ENCODE data around the gene PAX2.
A peak's percentile ranks its signal among the peaks of the same experiment; 100 is the strongest.

The PAX2 gene

DNA sequence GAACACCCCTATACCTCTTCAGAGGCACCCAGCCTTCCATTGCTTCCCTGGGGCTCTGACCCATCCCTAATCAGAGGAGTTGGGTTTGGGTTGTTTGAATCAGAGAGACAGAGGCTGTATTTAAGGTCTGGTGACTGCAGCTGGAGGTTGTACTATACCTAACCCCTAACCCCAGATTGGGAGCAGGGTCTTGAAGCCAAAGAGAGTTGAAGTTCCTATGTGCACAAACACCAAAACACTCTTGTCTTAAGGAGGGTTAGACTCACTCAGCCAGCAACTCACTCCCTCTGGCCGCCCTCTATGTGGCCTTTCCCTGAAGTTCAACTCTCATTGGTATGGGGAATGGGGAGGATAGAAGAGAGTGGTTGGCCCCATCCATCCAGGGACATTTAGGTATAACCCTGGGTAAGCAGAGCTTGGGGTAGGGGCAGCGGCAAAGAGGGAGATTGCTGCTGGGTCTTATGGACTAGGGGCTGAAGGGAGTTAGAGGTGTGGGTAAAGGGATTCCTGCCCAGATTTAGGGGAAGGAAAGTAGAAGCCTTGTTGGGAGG, 80.0 kb downstream of the PAX2 start:
- DNase-seq: no peak

DNA sequence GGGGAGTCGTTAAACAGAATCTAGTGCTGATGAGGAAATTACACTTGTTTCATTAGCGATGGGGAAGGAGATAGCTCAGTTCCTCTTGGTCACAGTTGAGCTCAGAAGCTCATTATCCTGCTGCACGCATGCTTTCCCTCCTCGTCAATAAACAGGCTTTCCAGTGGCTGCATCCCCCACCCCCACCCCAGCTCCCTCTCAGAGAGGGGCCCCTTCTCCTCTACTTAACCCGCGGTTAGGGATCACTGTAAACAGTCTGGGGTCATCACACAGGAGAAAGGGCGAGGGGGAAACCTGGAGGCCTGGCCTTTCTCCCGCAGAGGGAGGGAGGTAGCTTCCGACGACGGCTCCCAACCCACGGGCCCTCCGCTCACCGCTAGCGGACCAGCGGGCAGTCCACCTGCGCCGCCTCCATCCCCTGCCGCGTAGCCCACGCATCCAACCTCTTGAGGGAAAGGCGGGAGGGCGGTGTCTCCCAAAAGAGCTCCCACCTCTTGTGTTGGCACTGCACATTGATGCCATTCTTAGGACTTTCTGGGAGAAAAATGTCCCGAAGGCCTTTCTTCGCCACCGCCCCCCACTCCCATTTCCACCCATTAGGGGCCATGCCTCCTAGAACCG, 80.8 kb downstream of the PAX2 start:
- DNase-seq: no peak

DNA sequence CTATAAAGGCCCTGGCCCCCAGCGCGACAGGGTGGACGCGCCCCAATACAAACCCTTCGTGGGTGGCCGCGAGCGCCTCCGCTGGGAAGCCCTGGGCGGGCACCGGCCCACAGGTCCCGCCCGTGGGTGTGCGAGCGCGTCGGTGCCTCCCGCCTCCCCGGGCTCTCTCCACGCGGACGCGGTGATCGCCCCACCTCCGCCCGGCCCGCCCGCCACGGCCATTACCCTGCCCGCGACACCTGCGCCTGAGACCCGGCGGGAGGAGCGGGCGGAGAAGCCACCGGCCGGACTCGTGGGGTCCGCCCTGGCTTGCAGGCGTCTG, 81.2 kb downstream of the PAX2 start:
- DNase-seq: no peak

DNA sequence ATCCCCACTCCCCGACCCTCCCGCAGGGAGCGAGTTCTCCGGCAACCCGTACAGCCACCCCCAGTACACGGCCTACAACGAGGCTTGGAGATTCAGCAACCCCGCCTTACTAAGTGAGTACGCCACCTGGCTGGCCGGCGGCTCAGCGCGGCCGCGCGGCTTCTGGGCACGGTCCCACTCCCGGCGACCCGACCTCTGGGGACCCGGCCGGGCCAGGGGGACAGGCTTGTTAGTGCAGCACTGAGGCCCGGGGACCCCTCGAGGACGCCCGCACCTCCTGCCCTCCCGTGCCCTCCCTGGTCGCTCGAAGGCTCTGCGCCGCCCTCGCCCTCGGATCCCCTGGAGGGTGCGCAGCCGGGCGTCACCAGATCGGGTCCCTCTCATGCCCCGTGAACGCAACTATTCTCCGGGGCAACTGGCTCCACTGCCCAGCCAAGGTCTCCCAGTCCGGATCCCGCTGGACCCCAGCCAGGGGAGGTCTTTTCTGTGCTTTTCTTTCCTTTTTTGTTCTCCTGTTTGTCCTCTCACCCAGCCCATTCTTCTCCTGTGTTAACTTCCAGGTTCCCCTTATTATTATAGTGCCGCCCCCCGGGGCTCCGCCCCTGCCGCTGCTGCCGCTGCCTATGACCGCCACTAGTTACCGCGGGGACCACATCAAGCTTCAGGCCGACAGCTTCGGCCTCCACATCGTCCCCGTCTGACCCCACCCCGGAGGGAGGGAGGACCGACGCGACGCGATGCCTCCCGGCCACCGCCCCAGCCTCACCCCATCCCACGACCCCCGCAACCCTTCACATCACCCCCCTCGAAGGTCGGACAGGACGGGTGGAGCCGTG, 81.8 kb downstream of the PAX2 start:
- peak; percentile 14 for DNase-seq

DNA sequence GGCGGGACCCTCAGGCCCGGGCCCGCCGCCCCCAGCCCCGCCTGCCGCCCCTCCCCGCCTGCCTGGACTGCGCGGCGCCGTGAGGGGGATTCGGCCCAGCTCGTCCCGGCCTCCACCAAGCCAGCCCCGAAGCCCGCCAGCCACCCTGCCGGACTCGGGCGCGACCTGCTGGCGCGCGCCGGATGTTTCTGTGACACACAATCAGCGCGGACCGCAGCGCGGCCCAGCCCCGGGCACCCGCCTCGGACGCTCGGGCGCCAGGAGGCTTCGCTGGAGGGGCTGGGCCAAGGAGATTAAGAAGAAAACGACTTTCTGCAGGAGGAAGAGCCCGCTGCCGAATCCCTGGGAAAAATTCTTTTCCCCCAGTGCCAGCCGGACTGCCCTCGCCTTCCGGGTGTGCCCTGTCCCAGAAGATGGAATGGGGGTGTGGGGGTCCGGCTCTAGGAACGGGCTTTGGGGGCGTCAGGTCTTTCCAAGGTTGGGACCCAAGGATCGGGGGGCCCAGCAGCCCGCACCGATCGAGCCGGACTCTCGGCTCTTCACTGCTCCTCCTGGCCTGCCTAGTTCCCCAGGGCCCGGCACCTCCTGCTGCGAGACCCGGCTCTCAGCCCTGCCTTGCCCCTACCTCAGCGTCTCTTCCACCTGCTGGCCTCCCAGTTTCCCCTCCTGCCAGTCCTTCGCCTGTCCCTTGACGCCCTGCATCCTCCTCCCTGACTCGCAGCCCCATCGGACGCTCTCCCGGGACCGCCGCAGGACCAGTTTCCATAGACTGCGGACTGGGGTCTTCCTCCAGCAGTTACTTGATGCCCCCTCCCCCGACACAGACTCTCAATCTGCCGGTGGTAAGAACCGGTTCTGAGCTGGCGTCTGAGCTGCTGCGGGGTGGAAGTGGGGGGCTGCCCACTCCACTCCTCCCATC, 82.7 kb downstream of the PAX2 start:
- DNase-seq: no peak

DNA sequence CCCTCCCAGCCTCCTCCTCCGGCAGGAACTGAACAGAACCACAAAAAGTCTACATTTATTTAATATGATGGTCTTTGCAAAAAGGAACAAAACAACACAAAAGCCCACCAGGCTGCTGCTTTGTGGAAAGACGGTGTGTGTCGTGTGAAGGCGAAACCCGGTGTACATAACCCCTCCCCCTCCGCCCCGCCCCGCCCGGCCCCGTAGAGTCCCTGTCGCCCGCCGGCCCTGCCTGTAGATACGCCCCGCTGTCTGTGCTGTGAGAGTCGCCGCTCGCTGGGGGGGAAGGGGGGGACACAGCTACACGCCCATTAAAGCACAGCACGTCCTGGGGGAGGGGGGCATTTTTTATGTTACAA, 83.3 kb downstream of the PAX2 start:
- DNase-seq: peak; percentile 42

DNA sequence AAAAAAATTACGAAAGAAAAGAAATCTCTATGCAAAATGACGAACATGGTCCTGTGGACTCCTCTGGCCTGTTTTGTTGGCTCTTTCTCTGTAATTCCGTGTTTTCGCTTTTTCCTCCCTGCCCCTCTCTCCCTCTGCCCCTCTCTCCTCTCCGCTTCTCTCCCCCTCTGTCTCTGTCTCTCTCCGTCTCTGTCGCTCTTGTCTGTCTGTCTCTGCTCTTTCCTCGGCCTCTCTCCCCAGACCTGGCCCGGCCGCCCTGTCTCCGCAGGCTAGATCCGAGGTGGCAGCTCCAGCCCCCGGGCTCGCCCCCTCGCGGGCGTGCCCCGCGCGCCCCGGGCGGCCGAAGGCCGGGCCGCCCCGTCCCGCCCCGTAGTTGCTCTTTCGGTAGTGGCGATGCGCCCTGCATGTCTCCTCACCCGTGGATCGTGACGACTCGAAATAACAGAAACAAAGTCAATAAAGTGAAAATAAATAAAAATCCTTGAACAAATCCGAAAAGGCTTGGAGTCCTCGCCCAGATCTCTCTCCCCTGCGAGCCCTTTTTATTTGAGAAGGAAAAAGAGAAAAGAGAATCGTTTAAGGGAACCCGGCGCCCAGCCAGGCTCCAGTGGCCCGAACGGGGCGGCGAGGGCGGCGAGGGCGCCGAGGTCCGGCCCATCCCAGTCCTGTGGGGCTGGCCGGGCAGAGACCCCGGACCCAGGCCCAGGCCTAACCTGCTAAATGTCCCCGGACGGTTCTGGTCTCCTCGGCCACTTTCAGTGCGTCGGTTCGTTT, 83.9 kb downstream of the PAX2 start:
- DNase-seq: no peak

DNA sequence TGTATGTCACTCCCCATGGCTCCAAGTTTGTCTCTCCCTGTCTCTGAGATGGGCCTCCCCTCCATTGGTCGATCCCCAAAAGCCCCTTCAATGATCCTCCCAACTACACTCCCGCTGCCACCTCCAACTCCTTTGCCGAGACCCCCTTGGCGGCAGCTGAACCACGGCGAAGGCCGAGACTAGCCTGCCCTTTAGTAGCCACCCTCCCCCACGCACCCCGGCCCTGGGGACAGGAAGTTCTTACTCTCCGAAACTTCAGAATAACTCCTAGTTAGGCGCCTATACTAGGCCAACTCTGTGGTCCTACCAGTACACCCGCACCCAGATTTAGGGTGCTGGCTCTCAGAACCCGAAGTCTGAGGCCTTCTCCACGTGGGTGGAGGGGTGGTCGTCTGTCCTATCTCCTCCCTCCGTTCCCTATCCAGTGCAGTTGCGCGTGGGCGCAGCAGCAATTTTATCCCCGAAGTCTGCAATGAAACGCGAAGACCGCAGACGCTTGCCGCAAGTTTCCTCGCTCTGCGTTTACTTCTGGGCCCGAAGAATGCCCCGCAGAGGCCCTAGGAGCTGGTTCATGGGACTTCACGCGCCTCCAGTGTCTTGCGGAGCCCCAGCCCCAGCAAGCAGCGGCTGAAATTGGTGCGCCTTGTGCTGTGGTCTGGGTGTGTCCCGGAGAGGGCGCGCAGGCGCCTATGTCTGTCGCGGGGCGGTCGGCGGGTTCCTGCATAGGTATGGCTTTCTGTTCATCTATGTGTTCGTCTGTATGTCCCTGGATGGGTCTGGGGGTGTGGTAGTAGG, 84.7 kb downstream of the PAX2 start:
- no peak for DNase-seq

DNA sequence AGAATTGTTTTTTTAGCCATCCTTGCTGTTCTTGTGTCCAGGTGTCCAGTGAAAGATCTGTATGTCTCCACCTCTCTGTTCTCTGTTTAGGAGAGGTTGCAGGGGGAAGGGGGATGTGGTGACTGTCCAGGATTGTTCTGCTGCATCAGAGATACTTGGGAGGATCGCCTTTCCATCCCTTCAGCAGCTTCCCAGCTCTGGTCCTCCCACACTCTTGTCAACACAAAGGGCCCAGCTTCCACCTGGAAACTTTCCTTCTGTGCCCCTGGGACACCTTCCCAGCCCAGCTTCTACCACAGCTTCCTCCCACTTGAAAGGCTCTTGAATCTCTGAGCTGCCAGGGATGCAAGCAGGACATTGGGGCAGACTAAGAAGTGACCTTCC, 85.3 kb downstream of the PAX2 start:
- no peak for DNase-seq

DNA sequence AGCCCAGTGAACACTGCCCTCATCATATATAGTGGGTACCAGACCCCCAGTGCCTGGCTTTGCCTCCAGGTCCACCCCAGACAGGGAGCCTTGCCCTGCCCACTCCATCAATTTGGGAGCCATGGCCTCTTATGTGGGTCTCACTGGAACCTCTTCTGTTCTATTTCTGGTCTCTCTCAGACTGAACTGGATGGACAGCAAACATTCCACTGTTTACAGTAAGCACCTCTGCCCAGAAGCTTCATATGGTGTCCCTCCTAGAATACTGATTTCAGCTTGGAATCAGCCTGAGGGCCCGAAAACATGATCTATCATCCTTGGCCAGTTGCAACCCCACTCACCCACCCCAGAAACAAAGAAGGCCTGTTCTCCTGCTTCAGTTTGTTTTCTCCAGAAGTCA, 86.4 kb downstream of the PAX2 start:
- DNase-seq: no peak

DNA sequence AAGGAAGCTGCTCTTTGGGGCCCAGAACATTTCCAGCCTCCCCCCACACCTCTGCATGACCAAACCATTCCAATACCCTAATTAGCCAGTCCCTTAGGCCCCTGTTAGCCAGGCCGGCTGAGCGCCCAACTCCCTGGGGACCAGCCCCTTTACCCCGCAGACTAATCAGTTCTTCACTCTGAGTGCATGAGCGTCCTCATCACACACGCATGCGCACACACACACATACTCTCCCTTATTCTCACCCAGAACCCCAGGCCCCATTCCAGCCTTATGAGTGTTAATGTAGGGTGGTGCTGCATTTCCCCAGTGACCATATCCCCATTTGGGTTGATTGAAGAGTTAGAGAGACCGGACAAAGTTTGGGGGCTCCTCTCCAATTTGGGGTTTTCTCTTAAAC, 90.4 kb downstream of the PAX2 start:
- no peak for DNase-seq

DNA sequence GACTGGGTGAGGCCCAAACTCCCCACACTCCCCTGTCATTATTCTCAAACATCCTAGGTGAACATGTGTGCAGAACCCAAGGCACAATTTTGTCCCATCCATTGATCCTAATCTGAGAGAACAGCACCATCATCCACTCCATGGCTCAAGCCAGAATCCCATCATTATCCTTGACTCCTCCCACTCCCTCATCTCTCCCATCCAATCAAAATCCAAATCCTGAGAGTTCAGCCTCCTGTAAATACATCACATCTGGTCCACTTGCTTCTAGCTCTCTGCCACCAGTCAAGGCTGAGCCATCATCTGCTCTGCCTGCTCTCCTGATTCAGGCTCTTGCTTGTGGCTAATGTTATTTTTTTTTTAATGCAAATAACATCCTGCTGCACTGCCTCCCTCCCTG, 91.5 kb downstream of the PAX2 start:
- no peak for DNase-seq

DNA sequence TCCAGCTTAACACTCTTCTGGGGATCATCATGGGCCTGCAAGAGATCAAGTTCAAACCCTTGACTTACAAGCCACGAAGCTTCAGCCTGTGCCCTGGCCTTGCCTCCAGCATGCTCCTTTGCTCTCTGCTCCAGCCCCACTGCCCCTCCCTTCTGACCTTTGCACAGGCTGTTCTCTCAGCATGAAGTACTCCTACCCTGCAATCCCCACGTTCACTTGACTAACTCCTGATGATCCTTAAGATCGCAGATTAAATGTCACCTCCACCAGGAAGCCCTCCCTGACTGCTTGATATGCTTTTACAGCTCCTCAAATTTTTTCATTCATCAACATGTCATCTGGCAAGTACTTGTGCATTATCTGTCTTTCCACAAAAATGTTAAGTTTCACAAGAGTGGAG, 91.9 kb downstream of the PAX2 start:
- DNase-seq: no peak

DNA sequence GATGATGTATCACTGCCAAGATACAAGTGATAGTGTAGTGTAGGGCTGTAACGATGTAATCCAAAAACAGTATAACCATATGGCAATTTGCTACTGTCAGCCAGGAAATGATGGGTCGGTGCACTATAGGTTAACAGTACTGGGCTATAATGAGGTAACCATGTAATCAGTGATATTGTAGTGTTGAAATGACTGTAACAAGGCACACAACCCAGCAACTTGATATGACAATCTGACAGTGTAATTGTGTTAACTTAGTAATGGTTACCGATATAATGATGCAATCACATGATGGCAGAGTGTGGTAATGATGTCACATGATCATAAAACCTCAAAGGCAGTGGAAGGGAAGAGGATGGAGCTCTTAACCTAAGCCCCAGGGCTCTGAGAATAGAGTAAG, 93.6 kb downstream of the PAX2 start:
- DNase-seq: no peak

DNA sequence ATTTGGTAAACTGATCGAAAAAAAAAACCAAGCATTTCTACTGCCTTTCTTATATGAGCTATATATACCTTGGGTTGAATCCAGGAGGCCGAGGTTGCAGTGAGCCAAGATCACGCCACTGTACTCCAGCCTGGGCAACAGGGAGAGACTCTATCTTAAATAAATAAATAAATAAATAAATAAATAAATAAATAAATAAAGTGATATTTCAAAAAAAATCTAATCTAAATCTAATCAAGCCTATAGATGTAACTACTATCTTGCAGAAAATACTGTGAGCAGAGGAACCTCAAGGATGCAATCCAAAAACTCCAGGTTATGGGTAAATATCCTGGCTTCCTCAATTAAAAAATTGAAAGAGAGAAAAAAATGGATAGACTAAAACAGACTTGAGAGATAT, 96.1 kb downstream of the PAX2 start:
- no peak for DNase-seq

DNA sequence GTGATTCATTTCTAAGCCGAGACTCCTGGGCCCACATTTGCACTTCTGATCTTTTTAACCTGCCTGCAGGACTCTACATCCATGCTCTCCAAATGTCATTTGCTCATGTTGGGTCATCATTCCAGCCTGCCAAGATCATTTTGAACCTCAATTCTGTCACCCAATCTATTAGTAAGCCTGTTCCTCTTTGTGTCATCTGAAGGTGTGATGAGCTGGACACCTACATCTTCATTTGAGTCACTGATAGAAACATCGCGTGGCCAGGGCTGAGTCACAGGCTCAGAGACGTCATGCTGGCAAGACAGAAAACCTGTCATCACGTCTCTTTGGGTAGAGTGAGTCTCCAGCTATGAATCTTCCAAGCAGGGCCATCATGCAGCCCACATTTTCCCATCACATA, 102.1 kb downstream of the PAX2 start:
- DNase-seq: peak; percentile 64

DNA sequence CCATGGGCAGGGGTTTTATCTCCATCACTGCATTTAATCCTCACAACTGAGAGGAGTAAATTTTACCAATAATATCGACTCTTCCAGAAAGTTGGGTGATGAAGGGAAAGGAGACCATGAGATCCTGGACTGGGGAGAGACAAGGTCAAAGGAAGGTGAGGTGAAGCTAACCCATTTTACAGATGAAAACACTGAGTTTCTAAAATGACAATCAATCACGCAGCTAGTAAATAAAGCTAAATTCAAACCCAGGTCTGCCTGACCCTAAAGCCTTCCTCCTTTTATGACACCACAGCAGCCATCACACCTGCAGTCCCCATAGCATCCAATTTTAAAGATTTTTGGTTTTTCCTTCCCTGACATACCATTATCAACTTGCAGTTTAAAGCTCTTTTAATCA, 103.4 kb downstream of the PAX2 start:
- DNase-seq: no peak

DNA sequence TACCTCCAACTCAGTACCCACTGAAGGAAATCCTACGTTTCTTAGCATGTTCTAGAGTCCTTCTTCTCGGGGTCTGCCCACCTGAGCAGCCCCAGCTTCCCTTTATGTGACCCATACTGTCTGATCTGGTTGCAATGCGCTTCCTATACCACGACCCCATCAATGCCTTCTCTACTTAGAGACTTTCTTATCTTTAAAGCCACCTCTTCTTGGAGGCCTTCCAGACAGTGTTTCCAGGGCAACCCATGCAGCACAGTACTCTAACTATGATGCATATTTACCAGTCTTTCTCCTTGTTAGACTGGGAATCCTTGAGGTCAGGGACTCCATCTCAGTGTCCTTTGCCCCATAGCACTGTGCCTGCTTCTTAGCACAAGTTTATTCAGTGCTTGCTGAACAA, 112.9 kb downstream of the PAX2 start:
- DNase-seq: no peak

DNA sequence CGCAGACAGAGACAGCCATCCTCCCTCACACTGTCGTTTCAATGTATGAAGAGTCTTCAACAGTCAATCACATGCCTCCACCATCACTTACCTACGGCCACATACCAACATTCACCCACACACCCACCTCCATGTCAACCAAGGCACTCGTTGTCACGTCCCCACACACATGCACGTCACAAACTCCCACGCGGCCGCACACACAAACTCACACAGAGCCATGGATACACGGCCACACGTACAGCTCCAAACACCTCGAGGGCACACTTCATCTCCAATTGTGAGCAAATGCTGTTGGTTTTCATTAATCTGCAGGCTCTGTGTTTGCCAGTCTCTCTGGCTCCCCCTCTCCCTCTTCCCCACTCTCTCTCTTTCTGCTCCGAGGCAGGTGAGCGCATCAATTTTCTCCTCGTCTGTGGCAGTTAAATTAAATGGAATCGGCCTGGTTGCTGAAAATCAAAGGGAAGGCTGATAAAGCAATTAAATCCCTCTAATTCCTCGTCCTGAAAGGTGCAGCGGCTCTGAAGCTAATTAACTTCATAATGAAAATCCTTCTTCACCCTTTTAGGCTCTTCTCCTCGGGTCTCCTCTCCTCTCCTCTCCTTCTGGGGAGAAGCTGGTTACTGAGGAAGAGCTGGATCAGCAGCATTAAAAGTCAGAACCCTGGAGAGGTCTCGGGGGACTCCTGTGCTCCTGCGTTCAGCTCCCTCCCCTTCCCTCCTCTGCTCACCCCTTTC, 113.5 kb downstream of the PAX2 start:
- DNase-seq: no peak

DNA sequence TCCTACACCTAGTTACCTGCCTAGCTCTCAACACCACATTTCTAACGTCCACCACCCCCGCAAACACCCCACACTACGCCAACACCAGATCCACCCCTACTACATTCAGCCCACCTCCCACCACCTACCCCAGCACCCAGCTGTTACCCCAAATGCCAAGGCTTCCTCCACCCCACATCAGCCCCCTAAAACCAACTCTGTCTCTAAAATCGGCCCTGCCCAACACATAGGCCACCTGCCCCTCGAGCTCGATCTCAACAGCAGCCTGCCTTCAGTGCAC, 114.0 kb downstream of the PAX2 start:
- DNase-seq: no peak

DNA sequence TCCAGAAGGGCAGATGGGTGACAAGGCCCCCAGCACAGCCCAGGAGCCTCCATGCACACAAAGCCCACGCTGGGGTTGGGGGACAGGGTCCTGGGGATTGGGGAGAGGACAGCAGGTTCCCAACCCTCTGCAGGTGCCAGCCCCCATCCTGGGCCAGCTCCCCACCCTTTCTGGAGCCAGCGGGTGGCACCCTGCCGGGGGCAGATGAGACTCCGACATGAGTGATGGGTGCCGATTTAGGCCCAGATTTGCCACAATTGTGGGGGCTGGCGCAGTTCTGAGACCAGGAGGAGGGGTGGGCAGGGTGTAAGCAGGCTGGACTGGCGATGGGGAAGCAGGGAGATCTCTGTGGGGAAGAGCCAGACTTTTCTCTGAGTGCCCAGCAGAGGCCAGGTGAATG, 118.1 kb downstream of the PAX2 start:
- DNase-seq: no peak
